GM18511 (cell line): ENCODE data around the gene RAD51D.
A peak's percentile ranks its signal among the peaks of the same experiment; 100 is the strongest.
"Not testable (repeated sequence)": the region's sequence is repeated elsewhere in the genome, so short reads cannot be mapped to it uniquely, and the experiment has no call there.

Experiments used
- ATAC-seq: cut with Tn5 transposase; IDR thresholded peaks from one replicate; pipeline ENCODE4 v1.9.1; 2021; ENCODE audit warnings: mild to moderate bottlenecking, moderate library complexity; ENCODE audit not compliant: unreplicated experiment

Gene RAD51D

DNA sequence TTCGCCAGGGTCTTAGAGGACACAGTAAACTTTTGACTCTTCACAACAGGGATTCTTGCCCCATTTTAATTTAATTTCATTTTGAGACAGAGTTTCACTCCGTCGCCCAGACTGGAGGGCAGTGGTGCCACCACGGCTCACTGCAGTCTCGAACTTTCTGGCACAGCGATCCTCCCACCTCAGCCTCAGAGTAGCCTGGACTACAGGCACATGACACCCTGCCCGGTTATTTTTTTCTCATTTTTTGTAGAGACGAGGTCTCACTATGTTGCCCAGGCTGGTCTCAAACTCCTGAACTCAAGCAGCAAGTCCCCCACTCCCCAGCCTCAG lies 22.8 kb upstream of the RAD51D start:
- ATAC-seq, result no peak

DNA sequence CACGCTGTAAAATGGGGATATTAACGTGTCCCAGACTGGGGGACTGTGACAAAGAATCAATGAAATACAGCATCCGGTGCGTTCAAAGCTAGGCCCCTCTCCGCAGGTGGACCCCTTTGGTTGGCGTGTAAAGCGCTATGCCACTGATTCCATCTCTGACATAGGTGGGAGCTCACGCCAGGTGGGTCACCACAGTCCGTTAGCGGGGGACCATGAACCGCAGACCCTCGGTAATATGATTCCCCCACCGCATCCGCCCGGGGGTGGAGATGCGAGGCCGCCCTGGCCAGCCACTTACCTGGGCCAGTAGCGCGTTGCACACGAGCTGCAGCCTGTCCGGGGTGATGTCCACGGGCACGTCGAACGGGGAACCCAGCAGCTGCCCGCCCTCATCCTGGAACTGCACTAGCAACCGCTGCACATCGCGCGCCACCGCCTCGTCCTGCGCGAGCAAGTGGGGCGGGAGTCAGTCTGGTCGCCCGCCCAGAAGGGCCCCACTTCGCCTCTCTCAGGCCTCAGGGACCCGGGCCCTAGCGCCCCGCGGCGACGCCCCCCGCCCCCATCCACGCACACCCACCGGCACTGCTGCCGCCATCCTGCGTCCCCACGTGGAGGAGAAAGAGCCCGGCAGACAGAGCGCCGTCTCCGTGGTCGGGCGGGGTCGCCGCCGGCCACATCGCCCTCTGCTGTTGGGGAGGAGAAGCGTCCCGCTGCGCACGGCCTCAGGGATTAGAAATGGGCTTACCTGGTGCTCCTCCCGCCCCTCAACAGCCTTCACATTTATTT lies 22.2 kb upstream of the RAD51D start, which contains the start of gene NLE1:
Gene NLE1 (minus strand): TSS at position 623 of the 786 bp plus-strand sequence. CDS start 28 bp downstream, at position 595.
- ATAC-seq, result peak; percentile 73

- no peak for ATAC-seq
These were observed 18.6 kb upstream of the RAD51D start for GRCh38 chr17:35138218-35138617.

- no peak for ATAC-seq
These were observed 15.7 kb upstream of the RAD51D start for GRCh38 chr17:35135322-35135721.

GRCh38 chr17:35132816-35133550 lies 13.3 kb upstream of the RAD51D start:
- ATAC-seq, result no peak

DNA sequence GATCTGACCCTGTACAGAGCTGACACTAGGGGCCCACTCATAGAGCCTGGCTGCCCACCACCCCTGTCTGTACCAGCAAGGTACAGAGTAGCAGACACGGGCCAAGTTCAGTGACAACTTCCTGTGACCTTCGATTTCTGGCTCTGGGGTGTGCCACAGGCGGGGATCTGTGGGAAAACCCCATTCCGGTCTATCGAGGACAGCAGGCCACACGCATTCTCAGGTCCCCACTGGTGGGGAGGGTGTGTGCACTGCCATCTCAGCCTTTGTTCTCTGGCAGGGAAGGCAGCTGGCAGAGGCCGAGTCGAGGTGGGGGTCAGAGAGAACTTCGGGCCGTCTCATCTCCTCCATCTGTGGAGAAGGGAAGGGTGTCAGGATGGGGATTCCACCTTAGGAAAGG lies 12.4 kb upstream of the RAD51D start:
- no peak for ATAC-seq

GRCh38 chr17:35130392-35130791 lies 10.7 kb upstream of the RAD51D start:
- ATAC-seq, result no peak

DNA sequence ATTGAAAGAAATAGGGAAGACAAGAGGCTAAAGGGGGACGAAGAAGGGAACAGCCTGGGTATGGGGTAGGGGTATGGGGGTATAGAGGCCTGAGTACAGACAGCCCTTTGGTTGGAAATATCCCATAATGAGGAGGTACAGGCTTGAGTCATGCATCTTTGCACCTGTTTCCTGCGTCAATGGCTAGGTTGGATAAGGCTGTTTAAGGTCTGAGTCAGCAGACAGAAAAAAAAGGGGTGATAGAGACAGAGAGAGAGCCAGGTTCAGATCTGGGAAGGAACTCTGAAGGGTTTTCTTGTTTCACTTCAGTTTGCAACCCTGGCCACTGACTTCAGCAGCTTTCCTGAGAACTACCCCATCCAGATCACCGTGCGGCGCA lies 10.3 kb upstream of the RAD51D start:
- ATAC-seq, result no peak

DNA sequence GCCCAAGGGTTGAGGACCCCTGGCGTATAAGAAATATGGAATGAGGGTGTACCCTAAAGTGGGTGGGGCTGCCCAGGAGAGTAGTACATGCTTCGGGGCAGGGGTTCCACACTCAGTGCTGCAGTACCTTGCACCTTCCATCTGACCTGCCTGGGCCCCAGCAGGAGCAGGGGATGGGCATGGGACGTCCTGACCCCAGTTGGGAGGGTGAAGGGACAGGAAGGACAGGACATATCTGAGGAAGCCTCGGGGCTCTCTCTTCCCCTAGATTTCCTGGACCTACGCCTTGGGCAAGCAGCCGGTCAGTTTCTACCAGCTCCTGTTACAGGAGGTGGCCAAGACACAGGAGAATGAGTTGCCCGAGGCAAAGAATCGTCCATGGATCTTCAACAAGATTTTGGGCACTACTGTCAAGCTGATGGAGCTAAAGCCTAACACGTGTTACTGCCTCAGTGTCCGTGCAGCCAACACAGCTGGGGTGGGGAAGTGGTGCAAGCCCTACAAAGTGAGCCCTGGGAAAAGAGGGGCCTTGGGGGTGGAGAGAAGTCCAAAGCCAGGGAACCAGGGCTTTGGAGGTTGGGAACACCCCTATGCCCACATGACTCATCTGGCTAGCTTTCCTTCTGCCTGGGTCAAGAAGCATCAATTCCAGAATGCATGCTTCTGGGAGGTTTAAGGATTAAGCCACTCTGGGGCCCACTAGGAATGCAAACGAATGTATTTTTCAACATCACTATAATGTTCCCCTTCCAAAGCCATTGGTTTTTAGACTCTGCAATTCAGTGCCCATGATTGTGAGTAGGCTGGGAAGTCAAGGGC lies 9.7 kb upstream of the RAD51D start:
- no peak for ATAC-seq

DNA sequence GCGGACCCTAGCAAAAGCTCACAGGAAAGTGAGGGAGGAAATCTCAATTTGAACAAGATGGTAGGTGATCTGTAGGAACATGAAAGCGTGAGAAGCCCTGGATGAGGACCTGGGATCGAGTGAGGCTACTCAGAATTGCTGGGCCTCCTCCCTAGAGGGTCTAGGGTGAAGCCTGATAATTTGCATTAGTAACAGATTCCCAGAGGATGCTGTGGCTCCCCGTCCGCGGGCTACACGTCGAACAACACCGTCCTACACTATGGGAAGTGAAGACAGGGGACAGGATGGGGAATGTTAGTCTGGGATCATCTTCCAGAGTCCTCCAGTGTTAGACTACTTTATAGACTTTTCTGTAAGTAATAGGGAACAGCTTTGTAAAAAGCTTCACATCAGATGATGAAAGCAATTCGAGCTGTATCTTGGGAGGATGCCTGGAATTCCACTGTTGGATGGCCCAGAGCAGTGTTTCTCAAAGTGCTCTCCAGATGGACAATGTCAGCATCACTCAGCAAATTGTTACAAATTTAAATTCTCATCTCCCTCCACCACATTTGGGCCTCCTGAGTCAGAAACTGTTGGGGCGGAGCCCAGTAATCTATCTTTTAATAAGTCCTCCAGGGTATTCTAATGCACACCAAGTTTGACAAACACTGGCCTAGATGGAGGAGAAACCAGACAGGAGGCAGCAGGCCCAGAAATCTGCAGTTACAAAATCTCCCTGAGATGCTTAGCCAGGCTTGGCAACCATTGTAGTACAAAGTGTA lies 8.3 kb upstream of the RAD51D start:
- ATAC-seq, result no peak

GRCh38 chr17:35121315-35121714 lies 1.7 kb upstream of the RAD51D start, which contains the start of gene FNDC8:
TSS of gene FNDC8 (plus strand) at chr17:35121615. CDS start at chr17:35121694, 79 bp downstream.
- ATAC-seq, result no peak

DNA sequence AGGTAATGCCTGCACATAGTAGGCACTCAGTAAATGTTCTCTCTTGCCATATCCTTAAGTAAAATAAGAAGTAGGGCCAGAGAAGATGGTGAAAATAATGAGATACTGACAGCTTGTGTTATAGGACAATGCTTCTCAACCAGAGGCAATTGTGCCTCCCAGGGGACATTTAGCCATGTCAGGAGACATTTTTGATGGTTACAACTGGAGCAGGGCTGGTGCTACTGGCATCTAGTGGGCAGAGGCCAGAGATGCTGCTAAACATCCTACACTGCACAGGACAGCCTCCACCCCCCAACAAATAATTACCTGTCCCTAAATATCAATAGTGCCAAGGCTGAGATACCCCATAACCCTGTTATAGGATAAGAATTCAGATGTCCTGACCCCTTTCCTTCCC lies 1.7 kb downstream of the RAD51D start:
- no peak for ATAC-seq

DNA sequence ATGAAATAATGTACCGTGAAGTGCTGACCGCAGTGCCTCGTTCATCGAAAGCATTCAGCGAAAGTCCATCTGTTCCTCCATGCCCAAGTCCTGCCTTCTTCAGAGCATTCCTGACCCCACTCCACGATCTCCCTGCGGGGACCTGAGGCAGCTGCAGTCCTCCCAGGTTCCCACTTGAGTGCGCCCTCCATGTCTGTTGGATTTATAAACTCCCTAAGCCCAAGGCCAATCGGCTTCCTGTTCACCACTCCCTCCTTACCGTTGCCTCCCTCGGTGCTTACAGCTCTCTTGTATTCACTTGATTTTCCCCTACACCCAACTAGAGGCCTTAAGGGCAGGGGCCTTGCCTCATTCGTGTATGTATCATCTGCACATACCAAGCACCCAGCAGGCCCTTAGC lies 2.8 kb downstream of the RAD51D start:
- no peak for ATAC-seq

- not testable (repeated sequence) for ATAC-seq
These were observed 8.9 kb downstream of the RAD51D start for GRCh38 chr17:35110791-35111190.

DNA sequence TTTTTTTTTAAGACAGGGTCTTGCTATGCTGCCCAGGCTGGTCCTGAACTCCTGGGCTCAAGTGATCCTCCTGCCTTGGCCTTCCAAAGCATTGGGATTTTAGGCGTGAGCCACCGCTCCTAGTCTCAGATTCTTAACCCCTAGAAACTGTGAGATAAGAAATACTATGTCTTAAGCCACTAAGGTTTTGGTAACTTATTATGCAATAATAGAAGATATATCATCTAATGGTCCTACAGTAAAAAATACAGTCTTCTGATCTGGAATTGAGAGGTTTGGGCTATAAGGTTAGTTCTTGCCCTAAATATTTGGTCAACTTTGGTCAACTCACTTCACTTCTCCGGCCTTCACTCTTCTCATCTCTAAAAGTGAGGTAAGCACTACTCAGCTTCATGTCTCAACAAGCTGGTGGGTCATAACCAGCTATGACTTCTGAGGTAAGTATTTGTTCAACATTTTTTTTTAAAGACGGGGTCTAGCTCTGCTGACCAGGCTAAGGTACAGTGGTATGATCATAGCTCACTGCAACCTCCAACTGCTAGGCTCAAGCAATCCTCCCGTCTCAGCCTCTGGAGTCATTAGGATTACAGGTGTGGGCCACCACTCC lies 14.7 kb downstream of the RAD51D start:
- ATAC-seq, result no peak

DNA sequence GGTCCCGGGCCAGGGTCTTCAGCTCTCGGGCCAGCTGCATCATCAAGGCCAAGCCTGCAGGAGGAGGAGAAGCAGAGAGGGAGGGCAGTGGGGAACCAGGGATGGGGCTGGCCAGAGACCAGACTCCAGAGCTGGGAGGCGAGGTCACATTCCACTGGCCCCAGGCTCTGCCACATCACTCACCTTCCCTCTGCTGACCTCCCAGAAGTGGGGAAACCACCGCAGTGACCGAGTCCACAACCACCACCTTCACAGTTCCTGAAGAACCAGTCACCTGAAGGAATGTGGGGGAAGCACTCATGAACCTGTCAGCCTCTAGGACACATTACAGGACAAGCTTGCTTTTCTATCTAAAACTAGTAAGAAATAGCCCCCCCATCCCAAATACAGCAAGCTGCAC lies 16.4 kb downstream of the RAD51D start:
- ATAC-seq, result no peak

DNA sequence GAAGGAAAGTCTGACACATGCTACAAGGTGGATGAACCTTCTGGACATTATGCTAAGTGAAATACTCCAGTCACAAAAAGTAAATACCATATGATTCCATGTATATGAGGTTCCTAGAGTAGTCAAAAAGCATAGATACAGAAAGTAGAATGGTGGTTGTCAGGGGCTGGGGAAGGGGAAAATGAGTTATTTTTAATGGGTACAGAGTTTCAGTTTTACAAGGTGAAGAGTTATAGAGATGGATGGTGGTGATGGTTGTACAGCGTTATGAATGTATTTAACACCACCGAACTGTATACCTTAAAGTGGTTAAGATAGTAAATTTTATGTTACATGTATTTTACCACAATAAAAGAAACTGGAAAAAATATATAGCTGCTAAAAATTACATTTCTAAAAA lies 17.9 kb downstream of the RAD51D start:
- ATAC-seq, result no peak

GRCh38 chr17:35101036-35101435 lies 18.6 kb downstream of the RAD51D start:
- no peak for ATAC-seq

DNA sequence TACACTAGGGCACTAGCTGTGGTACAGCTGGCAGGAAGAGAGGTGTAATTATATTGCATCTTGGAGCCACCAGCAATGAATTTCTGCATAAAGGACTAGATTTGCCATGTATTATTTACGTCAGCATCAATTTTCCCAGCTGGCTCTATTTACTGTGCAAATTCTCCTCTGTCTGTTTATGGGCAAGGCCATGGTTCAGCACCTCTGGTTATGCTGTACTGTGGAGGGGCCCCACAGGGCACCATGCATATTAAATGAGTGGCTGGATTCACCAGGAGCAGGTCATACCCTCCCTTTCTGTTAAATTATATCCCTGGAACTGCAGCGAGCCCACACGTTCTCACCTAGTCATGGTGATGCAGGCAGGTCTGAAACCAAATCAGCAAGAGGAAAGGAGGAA lies 19.8 kb downstream of the RAD51D start:
- no peak for ATAC-seq

- no peak for ATAC-seq
These were observed 21.9 kb downstream of the RAD51D start for GRCh38 chr17:35097776-35098175.
